ENCODE measurements around the gene KERA. TPM values are rescaled to one million over a fixed set of nuclear protein-coding genes. Genes with fewer than 3 reads are reported as not detected.

The KERA gene
- total and polyA plus RNA-seq, 2 of the 4 experiments (the other 2 are of a cell fraction) = not detected

DNA sequence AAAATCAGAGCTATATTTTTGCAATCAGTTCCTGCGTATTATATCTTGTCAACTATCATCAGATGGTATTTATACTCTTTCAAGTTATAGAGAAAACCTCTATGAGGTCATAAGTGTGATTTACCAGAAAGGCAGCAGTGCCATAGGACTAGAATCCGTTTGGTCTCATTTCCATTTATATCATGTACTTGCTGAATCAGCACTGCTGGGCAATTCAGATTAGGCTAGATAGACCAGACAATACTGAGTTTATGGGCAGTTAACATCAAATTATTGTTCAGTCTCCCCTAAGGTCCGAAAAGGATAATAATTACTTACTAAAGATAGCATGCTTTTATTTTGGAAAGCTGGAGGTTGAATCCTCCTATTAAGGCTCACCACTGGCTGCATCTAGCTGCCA, 6.8 kb upstream of the KERA start:
- Histone ChIP-seq H2AFZ (replicated peaks; ENCODE audit: low read length, poor library complexity) (no peak overlapping the region), H3K4me2 (ENCODE audit: low read depth, low read length) (no peak overlapping the region), H3K79me1 (ENCODE audit: low read depth in 1 of 2, low read length in 2 of 2) (no peaks in the 10 kb centered on the region), H4K5ac (ENCODE audit: low read depth, low read length) (no peak overlapping the region), H2BK120ac (ENCODE audit: low read depth, low read length) (no peak overlapping the region), H3K9me1 (ENCODE audit: insufficient read depth, low read length) (no peaks in the 10 kb centered on the region), H2AK9ac (replicated peaks; ENCODE audit: low read depth, low read length, poor library complexity) (no peak overlapping the region), H3K4me3 (ENCODE audit: insufficient read depth, low read depth, low read length) (no peak overlapping the region), H3K56ac (ENCODE audit: extremely low read depth, insufficient read depth, low read length) (no peak overlapping the region), H2AK5ac (ENCODE audit: low read depth, low read length) (no peak overlapping the region), H3K27me3 (ENCODE audit: control insufficient read depth, insufficient read depth, low read length) (no peaks in the 10 kb centered on the region), H2BK15ac (ENCODE audit: low read depth, low read length) (no peak overlapping the region), H3K18ac (ENCODE audit: low read depth, low read length) (no peak overlapping the region), H3K9me3 (ENCODE audit: control insufficient read depth, insufficient read depth, low read length) (no peaks in the 10 kb centered on the region), H3K23ac (ENCODE audit: low read depth, low read length) (no peak overlapping the region), H2BK5ac (ENCODE audit: low read depth, low read length, poor library complexity, severe bottlenecking) (no peak overlapping the region), H3K4me1 (ENCODE audit: control insufficient read depth, insufficient read depth, low read length) (no peaks in the 10 kb centered on the region), H3K9ac (ENCODE audit: low read depth, low read length) (no peak overlapping the region), H4K91ac (ENCODE audit: insufficient read depth, low read depth, low read length) (no peak overlapping the region), H3K36me3 (ENCODE audit: control insufficient read depth, insufficient read depth, low read length) (no peaks in the 10 kb centered on the region), H3K14ac (replicated peaks; ENCODE audit: low read depth, low read length) (no peak overlapping the region), H3K27ac (ENCODE audit: insufficient read depth, low read length) (no peak overlapping the region), H4K20me1 (ENCODE audit: insufficient read depth, low read length) (no peaks in the 10 kb centered on the region), H4K8ac (ENCODE audit: low read depth in 2 of 2, low read length in 2 of 2) (no peak overlapping the region), H2BK20ac (ENCODE audit: low read depth, low read length) (no peak overlapping the region), H3K4ac (ENCODE audit: low read depth, low read length) (no peak overlapping the region)
- BruUV-seq (replicated peaks) = no TSS peak
- dilution Hi-C loops (cut with HindIII; ENCODE audit: low sequenced_read_pairs, unreplicated experiment) (no loop called here), intact Hi-C loops (cut with micrococcal nuclease) (no loop called here), in situ Hi-C loops (cut with MboI; ENCODE audit: low sequenced_read_pairs) (no loop called here)
- WGBS, 2 experiments (ENCODE audit: extremely low coverage in 2 of 2, insufficient read length in 1 of 2) = no CpG with 5 or more reads among the region's 3 CpGs
- no peak for DNase-seq
- CTCF ChIA-PET = no interaction called here
- no peak for ATAC-seq (ENCODE audit: low read depth)
- POLR2A ChIA-PET (ENCODE audit: unreplicated experiment) = no interaction called here
- no peak for TF ChIP-seq FOS (IDR thresholded peaks at IDR 0.05; ENCODE audit: low read depth, low read length)
- peak; percentile 61 for TF ChIP-seq MAFK (IDR thresholded peaks at IDR 0.05; ENCODE audit: low read depth, low read length)

All from IMR-90 (cell line).